Trophoblast cell (in vitro differentiated cells and primary cell): ENCODE measurements around the gene EXOSC3.
A peak's percentile ranks its signal among the peaks of the same experiment; 100 is the strongest.
"Not testable (repeated sequence)": the region's sequence is repeated elsewhere in the genome, so short reads cannot be mapped to it uniquely, and the experiment has no call there.

Experiments
- DNase-seq, 2 donors: peaks; one replicate each; pipeline ENCODE4 v3.0.0-alpha.2; 2016
- H2AFZ ChIP-seq: 2 replicates; pipeline ENCODE4 v1.6.1; 2013; ENCODE audit warnings: low read length, moderate library complexity, mild to moderate bottlenecking; ENCODE audit not compliant: insufficient read depth, poor library complexity
- H2AK5ac ChIP-seq: 2 replicates; pipeline ENCODE4 v1.6.1; 2013; ENCODE audit warnings: mild to moderate bottlenecking, low read length
- H2BK120ac ChIP-seq: 2 replicates; pipeline ENCODE4 v1.6.1; 2013; ENCODE audit warnings: low read length, mild to moderate bottlenecking, moderate library complexity; ENCODE audit not compliant: insufficient read depth, poor library complexity
- H2BK12ac ChIP-seq: 2 replicates; pipeline ENCODE4 v1.6.1; 2013; ENCODE audit warnings: mild to moderate bottlenecking, low read length, moderate library complexity
- H2BK5ac ChIP-seq: 2 replicates; pipeline ENCODE4 v1.6.1; 2013; ENCODE audit warnings: low read length, low read depth, moderate library complexity, mild to moderate bottlenecking; ENCODE audit not compliant: poor library complexity
- H3K14ac ChIP-seq: 2 replicates; pipeline ENCODE4 v1.6.1; 2013; ENCODE audit warnings: mild to moderate bottlenecking, low read length
- H3K18ac ChIP-seq: 2 replicates; pipeline ENCODE4 v1.6.1; 2013; ENCODE audit warnings: mild to moderate bottlenecking, low read length
- H3K23ac ChIP-seq: 2 replicates; pipeline ENCODE4 v1.6.1; 2013; ENCODE audit warnings: low read length
- H3K27ac ChIP-seq: 2 replicates; pipeline ENCODE4 v1.5.1; 2013; ENCODE audit warnings: low read depth, mild to moderate bottlenecking, inconsistent platforms, low read length, moderate library complexity
- H3K27me3 ChIP-seq: 2 replicates; pipeline ENCODE4 v1.6.1; 2013; ENCODE audit warnings: inconsistent platforms, mild to moderate bottlenecking, low read length, moderate library complexity; ENCODE audit not compliant: insufficient read depth
- H3K36me3 ChIP-seq, 2 experiments: 1 replicate in 1 of 2; 2 replicates in 1 of 2; pipeline ENCODE4 v1.6.1; 2013; ENCODE audit warnings: low read length in 2 of 2, mild to moderate bottlenecking in 2 of 2, moderate library complexity in 1 of 2; ENCODE audit not compliant: insufficient read depth in 2 of 2, control insufficient read depth in 1 of 2
- H3K4ac ChIP-seq: 2 replicates; pipeline ENCODE4 v1.6.1; 2013; ENCODE audit warnings: low read depth, mild to moderate bottlenecking, low read length, moderate library complexity
- H3K4me1 ChIP-seq, 2 experiments: 1 replicate in 1 of 2; 2 replicates in 1 of 2; pipeline ENCODE4 v1.6.1; 2013; ENCODE audit warnings: low read length in 2 of 2, mild to moderate bottlenecking in 2 of 2, moderate library complexity in 1 of 2; ENCODE audit not compliant: insufficient read depth in 2 of 2, control insufficient read depth in 1 of 2
- H3K4me2 ChIP-seq: 2 replicates; pipeline ENCODE4 v1.6.1; 2013; ENCODE audit warnings: inconsistent platforms, mild to moderate bottlenecking, low read length, moderate library complexity
- H3K4me3 ChIP-seq: 2 replicates; pipeline ENCODE4 v1.5.1; 2013; ENCODE audit warnings: mild to moderate bottlenecking, low read depth, low read length, inconsistent platforms
- H3K79me1 ChIP-seq: one replicate; pipeline ENCODE4 v1.6.1; 2013; ENCODE audit warnings: low read length
- H3K79me2 ChIP-seq: 2 replicates; pipeline ENCODE4 v1.6.1; 2013; ENCODE audit warnings: low read length, mild to moderate bottlenecking; ENCODE audit not compliant: control insufficient read depth, insufficient read depth, poor library complexity
- H3K9ac ChIP-seq: 2 replicates; pipeline ENCODE4 v1.6.1; 2013; ENCODE audit warnings: mild to moderate bottlenecking, low read length
- H3K9me3 ChIP-seq: 2 replicates; pipeline ENCODE4 v1.6.1; 2013; ENCODE audit warnings: low read depth, mild to moderate bottlenecking, control low read depth, inconsistent platforms, low read length; ENCODE audit not compliant: insufficient read depth
- H4K12ac ChIP-seq: 2 replicates; pipeline ENCODE4 v1.6.1; 2013; ENCODE audit warnings: low read depth, mild to moderate bottlenecking, low read length, moderate library complexity
- H4K8ac ChIP-seq: 2 replicates; pipeline ENCODE4 v1.6.1; 2013; ENCODE audit warnings: low read depth, mild to moderate bottlenecking, low read length, moderate library complexity
- H4K91ac ChIP-seq: one replicate; pipeline ENCODE4 v1.6.1; 2013; ENCODE audit warnings: low read depth, mild to moderate bottlenecking, low read length, moderate library complexity
- WGBS: extraction: QIAGEN DNeasy Blood & Tissue Kit; methylation state at CpG from one replicate; pipeline ENCODE4 v1.1.7; 2013; ENCODE audit warnings: missing lambda C conversion rate; ENCODE audit not compliant: insufficient read length, insufficient coverage; ENCODE audit errors: extremely low coverage; 5-methylcytosine and 5-hydroxymethylcytosine counted together

The EXOSC3 gene

GRCh38 chr9:37753489-37754190 lies 31.2 kb downstream of the EXOSC3 start, which contains the start of gene TRMT10B:
TSS of gene TRMT10B (plus strand) at chr9:37753805. CDS start at chr9:37761932, 8,127 bp downstream.
- Histone ChIP-seq H3K4ac (peak within 1 kb of the TSS; percentile 8), H2AK5ac (no peak within 1 kb of the TSS), H3K27me3 (no peaks in the 10 kb centered on the region), H2AFZ (peak within 1 kb of the TSS; percentile 69), H2BK120ac (no peak within 1 kb of the TSS), H3K27ac (no peak within 1 kb of the TSS), H3K14ac (peak within 1 kb of the TSS; percentile 16), H4K12ac (peak within 1 kb of the TSS; percentile 92), H3K36me3 (peaks cover 2% of the 10 kb centered on the region in 2 experiments), H4K91ac (peak within 1 kb of the TSS; percentile 22), H3K4me3 (peak within 1 kb of the TSS; percentile 84), H4K8ac (peak within 1 kb of the TSS; percentile 96), H3K79me1 (peaks cover 4% of the 10 kb centered on the region), H3K4me2 (peak within 1 kb of the TSS; percentile 100), H3K9me3 (no peaks in the 10 kb centered on the region), H2BK5ac (no peak within 1 kb of the TSS), H2BK12ac (no peak within 1 kb of the TSS), H3K23ac (no peak within 1 kb of the TSS), H3K4me1 (peaks cover 0 to 8% of the 10 kb centered on the region in 2 experiments), H3K9ac (peak within 1 kb of the TSS; percentile 88), H3K18ac (peak within 1 kb of the TSS; percentile 13), H3K79me2 (peaks cover 4% of the 10 kb centered on the region)
- no CpG with 5 or more reads among the region's 40 CpGs for WGBS
- peak; percentile 39 to 74 for DNase-seq

DNA sequence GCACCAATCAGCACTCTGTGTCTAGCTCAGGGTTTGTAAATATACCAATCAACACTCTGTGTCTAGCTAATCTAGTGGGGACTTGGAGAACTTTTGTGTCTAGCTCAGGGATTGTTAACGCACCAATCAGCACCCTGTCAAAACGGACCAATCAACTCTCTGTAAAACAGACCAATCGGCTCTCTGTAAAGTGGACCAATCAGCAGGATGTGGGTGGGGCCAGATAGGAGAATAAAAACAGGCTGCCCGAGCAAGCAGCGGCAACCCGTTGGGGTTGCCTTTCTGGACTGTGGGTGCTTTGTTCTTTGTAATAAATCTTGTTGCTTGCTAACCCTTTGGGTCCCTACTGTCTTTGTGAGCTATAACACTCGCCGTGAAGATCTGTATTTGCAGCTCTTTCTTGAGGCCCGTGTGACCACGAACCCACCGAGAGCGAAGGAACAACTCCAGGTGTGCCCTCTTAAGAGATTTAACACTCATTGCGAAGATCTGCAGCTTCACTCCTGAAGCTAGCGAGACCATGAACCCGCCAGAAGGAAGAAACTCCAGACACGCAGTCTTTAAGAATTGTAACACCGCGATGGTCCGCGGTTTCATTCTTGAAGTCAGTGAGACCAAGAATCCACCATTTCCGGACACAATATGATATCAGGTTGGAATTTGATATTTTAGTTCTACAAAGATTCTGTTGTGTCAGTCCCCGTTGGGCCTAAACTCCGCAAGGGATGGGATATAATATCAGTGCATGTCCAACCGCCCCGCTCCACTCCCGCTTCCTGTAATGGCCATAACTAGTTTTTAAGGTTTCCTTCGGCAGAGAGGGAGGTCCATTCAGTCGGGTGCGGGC lies 32.0 kb downstream of the EXOSC3 start:
- Histone ChIP-seq H3K23ac (no peak overlapping the region), H2BK12ac (no peak overlapping the region), H3K9ac (no peak overlapping the region), H3K9me3 (no peaks in the 10 kb centered on the region), H2AK5ac (no peak overlapping the region), H4K8ac (peak overlapping the region; percentile 96), H3K27me3 (no peaks in the 10 kb centered on the region), H2AFZ (peak overlapping the region; percentile 69), H4K91ac (no peak overlapping the region), H3K4me1 (peaks cover 0 to 8% of the 10 kb centered on the region in 2 experiments), H3K18ac (no peak overlapping the region), H2BK5ac (no peak overlapping the region), H3K27ac (no peak overlapping the region), H3K79me2 (peaks cover 4% of the 10 kb centered on the region), H3K4ac (no peak overlapping the region), H4K12ac (no peak overlapping the region), H3K4me2 (peak overlapping the region; percentile 100), H2BK120ac (no peak overlapping the region), H3K14ac (no peak overlapping the region), H3K4me3 (no peak overlapping the region), H3K36me3 (peaks cover 2% of the 10 kb centered on the region in 2 experiments), H3K79me1 (peaks cover 4% of the 10 kb centered on the region)
- no peak for DNase-seq
- no CpG with 5 or more reads among the region's 29 CpGs for WGBS

DNA sequence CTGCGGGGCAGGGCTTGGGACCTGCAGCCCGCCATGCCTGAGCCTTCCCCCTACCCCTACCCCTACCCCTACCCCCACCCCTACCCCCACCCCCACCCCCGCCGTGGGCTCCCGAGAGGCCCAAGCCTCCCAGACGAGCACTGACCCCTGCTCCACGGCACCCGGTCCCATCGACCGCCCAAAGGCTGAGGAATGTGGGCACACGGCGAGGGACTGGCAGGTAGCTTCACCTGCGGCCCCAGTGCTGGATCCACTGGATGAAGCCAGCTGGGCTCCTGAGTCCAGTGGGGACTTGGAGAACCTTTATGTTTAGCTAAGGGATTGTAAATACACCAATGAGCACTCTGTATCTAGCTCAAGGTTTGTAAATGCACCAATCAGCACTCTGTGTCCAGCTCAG lies 32.8 kb downstream of the EXOSC3 start:
- DNase-seq, H3K9ac ChIP-seq, H3K23ac ChIP-seq, H3K79me2 ChIP-seq, H2AK5ac ChIP-seq, H4K8ac ChIP-seq, H4K12ac ChIP-seq, H3K27me3 ChIP-seq, H3K36me3 ChIP-seq, H2AFZ ChIP-seq, H3K4me3 ChIP-seq, H2BK12ac ChIP-seq, H2BK5ac ChIP-seq, H3K4ac ChIP-seq, H4K91ac ChIP-seq, H3K9me3 ChIP-seq, H3K4me2 ChIP-seq, H2BK120ac ChIP-seq, H3K14ac ChIP-seq, H3K27ac ChIP-seq, H3K18ac ChIP-seq, H3K4me1 ChIP-seq, H3K79me1 ChIP-seq: not testable (repeated sequence)
- WGBS = no CpG with 5 or more reads among the region's 13 CpGs

GRCh38 chr9:37751704-37752103 lies 33.2 kb downstream of the EXOSC3 start:
- not testable (repeated sequence) for DNase-seq, H2AK5ac ChIP-seq, H2AFZ ChIP-seq, H3K9ac ChIP-seq, H3K79me1 ChIP-seq, H2BK5ac ChIP-seq, H3K14ac ChIP-seq, H3K4me2 ChIP-seq, H3K4me1 ChIP-seq, H4K12ac ChIP-seq, H3K4ac ChIP-seq, H3K79me2 ChIP-seq, H4K8ac ChIP-seq, H3K27ac ChIP-seq, H3K36me3 ChIP-seq, H2BK12ac ChIP-seq, H4K91ac ChIP-seq, H3K27me3 ChIP-seq, H3K9me3 ChIP-seq, H2BK120ac ChIP-seq, H3K23ac ChIP-seq, H3K18ac ChIP-seq
- no CpG with 5 or more reads among the region's 30 CpGs for WGBS
- H3K4me3 ChIP-seq = peak overlapping the region; percentile 21
